GM12801 (cell line): ENCODE measurements around the gene AFF3.

Experiments
- CTCF ChIP-seq: IDR thresholded peaks from one replicate; pipeline ENCODE4 v1.5.1; 2011; ENCODE audit warnings: control low read depth; ENCODE audit not compliant: insufficient read length; ENCODE audit errors: extremely low read depth

AFF3 gene

GRCh38 chr2:99970292-99970868 lies 172.0 kb downstream of the AFF3 start:
- no peak for TF ChIP-seq CTCF

- TF ChIP-seq CTCF: no peak
Measured at GRCh38 chr2:99961196-99961913, 181.0 kb downstream of the AFF3 start.

- TF ChIP-seq CTCF: no peak
Measured at GRCh38 chr2:99960790-99961189, 181.6 kb downstream of the AFF3 start.

GRCh38 chr2:99960291-99960690 lies 182.1 kb downstream of the AFF3 start:
- TF ChIP-seq CTCF: no peak

GRCh38 chr2:99959261-99960014 lies 183.0 kb downstream of the AFF3 start:
- TF ChIP-seq CTCF: no peak

GRCh38 chr2:99957332-99958133 lies 184.9 kb downstream of the AFF3 start:
- no peak for TF ChIP-seq CTCF
